PC-9 (cell line): Measurements from ENCODE around the gene CCDC88C.

Source experiments
- EZH2 ChIP-seq: fragments of 200-600 bp; sonication (generic); IDR thresholded peaks from 2 replicates; pipeline ENCODE4 v1.8.0; 2017; ENCODE audit warnings: antibody characterized with exemption, low read depth
- TF ChIP-seq, protein P1 (sequence below): fragments of 200-600 bp; sonication (generic); conservative IDR thresholded peaks from 2 replicates; pipeline ENCODE4 v1.6.1; 2017; ENCODE audit warnings: mixed run types, antibody characterized with exemption, mild to moderate bottlenecking, moderate library complexity

DNA sequence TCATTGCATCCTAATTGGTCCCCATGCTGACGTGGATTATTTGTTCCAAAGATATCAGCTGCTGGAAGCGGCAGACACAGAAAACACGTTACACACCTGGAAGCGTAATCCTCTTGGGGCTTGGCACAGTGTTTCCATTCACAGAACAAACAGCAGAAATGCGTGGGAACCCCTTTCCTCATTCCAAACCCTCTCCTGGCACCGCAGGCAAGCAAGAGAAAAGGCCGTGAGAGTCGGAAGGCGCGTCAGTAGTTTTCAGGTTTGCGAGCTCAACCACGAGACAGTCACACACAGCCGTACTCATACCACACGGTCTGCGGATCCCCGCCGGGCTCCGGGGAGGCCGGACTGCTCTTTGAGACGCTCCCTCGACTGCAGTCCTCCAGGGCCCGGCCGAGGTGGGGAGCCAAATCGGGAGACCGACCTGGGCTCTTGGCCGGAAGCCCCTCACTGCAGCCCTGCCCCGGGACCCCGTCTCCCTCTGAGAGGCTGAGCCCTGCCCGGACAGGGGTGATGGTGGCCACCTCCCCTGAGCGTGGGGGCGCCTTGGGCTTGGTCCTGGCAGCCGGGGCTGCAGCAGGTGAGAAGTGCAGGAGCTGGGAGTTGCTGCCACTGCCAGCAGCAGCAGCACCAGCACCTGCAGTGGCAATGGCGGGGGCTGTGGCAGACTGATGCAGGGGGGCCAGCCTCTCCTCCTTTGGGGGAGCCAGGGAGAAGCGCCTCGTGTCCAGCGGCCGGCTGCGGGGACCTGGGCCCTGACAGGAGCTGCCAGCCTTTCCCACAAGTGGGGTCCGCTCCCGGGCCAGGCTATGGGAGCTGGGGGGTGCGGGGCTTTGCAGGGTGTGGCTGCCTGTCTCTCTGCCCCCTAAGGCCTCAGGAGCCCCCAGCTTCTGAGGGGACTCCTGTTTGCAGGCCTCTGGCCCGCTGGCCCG lies 145.0 kb downstream of the CCDC88C start:
- TF ChIP-seq, protein P1, sequence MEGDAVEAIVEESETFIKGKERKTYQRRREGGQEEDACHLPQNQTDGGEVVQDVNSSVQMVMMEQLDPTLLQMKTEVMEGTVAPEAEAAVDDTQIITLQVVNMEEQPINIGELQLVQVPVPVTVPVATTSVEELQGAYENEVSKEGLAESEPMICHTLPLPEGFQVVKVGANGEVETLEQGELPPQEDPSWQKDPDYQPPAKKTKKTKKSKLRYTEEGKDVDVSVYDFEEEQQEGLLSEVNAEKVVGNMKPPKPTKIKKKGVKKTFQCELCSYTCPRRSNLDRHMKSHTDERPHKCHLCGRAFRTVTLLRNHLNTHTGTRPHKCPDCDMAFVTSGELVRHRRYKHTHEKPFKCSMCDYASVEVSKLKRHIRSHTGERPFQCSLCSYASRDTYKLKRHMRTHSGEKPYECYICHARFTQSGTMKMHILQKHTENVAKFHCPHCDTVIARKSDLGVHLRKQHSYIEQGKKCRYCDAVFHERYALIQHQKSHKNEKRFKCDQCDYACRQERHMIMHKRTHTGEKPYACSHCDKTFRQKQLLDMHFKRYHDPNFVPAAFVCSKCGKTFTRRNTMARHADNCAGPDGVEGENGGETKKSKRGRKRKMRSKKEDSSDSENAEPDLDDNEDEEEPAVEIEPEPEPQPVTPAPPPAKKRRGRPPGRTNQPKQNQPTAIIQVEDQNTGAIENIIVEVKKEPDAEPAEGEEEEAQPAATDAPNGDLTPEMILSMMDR, result no peak
- no peak for TF ChIP-seq EZH2
